Right forelimb (tissue), 1 donor: ENCODE measurements around the gene MED13L.

Experiments used
- DNase-seq: peaks from one replicate; pipeline ENCODE4 v3.0.0-alpha.2; 2018

Gene MED13L

DNA sequence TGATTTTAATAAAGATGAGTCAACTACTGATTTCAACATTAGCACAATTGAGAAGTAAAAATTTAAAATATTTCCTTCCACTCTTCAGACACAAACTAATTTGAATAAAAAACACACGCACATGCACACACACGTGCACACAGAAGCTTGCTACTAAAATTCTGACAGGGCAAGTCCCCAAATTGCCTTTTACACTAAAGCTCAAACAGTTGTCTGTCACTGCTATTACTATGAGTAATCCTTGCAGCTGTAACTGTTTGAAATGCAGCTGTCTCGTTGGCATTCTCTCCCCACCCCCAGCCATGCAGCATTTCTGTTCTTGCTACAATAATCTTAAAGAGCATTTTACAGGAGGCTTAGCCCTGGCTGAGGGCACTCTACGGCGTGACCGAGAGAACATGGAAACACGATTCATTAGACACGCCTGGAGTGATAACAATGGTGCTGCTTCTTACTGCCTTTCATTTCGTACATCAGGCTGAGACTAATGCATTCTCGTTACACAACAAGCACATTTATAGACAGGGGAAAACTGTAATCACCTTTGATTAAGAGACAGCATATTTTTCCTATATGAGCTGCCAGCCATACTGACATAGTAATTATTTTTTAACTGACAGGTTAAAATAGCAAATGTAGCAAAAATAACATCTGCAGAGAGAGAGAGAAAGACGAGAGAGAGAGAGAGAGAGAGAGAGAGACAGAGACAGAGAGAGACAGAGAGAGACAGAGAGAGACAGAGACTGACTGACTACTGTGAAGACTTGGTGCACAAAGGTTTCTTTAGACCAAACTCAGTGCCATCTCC lies 153.8 kb downstream of the MED13L start:
- DNase-seq = peak; percentile 78

DNA sequence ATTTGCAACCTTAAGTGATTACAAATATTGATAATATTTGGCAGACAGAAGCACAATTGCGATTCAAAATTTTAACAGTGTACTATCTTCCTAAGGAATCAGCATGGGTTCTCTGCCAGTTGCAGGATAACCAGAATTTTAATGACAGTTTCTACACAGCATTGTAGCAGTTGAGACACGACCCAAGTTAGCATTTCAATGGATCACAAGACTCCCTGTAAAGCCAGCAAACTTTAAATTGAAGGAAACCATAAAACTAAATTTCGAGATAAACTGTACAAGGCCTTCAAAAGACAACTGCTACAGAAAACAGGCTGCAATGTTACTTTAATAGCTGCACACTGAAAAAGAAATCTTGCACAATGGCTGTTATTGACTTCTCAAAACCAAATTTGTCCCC lies 154.9 kb downstream of the MED13L start:
- DNase-seq = no peak

- DNase-seq = no peak
Measured at GRCh38 chr12:116121453-116121871, 156.0 kb downstream of the MED13L start.

DNA sequence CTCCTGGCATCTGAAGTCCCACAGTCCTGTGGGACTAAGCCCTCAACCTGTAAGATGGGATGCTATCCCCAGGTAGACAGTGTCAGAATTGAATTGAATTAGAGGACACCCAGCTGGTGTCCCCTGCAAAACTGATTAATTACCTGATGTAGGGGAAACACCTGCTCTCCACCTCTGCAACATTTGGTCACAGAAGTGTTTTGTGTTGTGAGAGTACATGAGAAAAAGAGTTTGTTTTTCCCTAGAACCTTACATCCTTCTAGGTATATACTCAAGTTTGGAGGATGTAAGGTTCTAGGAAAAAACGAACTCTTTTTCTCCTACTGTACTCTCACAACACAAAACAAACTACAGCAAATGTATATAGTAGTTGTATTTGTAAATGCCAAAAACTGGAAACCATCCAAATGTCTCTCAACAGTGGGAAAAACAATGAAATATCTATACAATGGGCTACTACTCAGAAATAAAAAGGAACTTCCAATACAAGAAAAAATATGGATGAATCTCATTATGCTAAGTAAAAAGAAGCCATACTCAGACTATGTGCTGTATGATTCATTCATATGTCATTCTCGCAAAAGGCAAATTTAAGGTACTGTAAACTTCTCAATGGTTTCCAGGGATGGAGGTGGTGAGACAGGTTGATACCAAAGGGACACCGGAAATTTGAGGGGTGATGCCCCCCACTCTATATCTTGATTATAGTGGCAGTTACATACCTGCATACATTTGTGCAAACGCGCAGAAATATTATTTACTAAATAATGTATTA lies 160.7 kb downstream of the MED13L start:
- no peak for DNase-seq

- DNase-seq = no peak
Measured at GRCh38 chr12:116113398-116114130, 163.9 kb downstream of the MED13L start.

DNA sequence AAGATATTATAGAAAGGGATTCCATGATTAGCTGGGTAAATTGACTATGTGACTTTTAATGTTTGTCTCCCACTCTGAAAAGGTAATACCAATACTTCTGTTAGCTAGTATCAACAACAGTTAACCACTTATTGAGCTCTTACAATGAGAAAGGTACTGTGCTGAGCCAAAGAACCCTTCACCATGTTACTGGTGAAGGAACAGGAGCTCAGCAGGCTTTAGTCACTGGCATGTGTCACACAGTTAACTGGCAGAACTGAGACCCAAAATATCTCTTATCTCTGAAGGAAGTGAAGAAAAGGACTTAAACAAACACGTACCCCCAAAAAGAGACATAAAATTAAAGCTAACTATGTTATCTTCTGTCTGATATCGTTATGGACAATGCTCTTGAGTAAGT lies 170.6 kb downstream of the MED13L start:
- no peak for DNase-seq

- no peak for DNase-seq
Measured at GRCh38 chr12:116104167-116104767, 173.2 kb downstream of the MED13L start.

- DNase-seq = no peak
Measured at GRCh38 chr12:116101991-116102390, 175.5 kb downstream of the MED13L start.

DNA sequence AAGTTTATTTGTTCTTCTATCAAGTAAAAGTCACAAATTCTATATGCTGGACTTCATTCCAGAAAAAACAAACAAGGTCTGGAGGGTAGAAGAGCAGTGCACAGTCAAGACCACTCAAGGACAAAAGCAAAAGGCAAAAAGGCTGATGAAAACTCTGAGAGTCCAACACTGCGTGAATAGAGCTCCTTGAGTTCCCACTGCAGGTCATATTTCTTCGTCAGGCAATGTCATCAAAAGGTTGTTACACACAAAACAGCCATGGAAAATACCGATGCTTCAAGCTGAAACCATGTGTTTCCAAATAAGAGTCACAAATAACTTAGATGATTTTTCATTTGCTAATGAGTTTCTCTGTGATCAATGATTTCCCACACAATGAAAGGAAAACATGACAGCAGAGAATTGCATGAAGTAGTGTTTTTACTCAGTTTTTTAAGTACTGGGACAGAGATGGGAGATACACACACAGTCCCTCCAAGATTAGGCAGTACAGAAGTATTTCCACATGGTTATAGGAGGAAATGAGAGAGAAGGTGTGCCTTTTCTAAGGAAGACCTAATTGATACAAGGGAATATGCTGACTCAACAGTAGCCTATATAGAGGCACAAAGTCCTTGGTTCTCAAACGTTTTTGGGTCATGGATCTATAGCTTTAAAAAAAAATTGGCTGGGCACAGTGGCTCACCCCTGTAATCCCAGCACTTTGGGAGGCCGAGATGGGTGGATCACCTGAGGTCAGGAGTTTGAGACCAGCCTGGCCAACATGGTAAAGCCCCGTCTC lies 177.7 kb downstream of the MED13L start:
- no peak for DNase-seq

- DNase-seq = no peak
Measured at GRCh38 chr12:116096874-116097273, 180.6 kb downstream of the MED13L start.

- DNase-seq = no peak
Measured at GRCh38 chr12:116094475-116094874, 183.0 kb downstream of the MED13L start.

DNA sequence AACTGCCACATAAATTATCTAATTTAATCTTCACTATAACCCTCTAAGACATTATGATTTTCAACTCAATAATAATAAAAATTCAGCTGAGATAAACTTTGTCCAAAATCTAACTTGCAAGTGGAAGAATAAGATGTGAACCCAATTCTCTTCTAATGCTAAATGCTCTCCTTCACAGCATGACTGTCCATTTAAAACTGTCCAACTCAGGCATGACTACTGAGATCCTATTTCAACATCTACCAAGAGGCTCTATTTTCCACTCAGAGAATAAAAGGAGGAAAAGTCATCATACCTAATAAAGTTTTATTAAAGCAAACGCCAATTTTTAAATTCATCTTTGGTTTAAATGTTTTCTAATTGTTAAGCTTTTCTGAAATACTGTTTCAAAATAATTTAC lies 183.6 kb downstream of the MED13L start:
- DNase-seq = no peak

DNA sequence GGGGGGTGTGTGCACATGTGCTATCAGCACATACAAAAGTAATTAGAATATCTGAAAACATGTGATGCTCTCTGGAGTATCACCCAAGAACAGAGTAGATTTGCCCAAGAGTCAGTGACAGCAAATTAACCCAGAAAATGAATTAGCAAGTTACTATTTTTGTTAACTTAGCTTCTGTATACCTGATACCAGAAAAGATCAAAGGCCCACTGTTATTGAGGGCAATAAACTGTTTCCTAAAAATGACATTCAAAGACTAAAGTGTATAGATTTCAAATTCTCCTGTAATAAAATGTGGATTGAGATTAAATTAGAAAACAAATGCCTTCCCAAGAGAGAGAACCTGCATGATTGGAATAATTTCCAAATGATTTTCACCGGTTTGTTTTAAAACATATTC lies 184.7 kb downstream of the MED13L start:
- DNase-seq = no peak

DNA sequence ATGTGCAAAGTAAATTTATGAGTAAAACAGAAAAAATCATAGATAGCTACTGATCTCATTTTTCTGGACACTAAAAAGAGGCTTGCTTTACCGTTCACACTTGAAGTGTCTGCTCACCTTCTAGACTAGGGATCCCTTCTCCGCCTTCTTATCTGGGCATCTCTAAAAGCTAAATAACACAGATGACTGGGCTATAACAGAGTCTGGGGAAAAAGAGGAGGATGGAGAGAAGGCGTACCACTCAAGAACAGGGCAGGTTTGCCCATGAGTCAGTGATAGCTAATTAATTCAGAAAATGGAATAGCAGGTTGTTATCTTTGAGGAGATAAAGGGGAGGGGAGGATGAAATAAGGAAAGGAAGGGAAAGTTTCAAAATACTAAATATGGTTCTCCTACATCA lies 185.3 kb downstream of the MED13L start:
- no peak for DNase-seq

- DNase-seq = no peak
Measured at GRCh38 chr12:116091579-116091978, 185.9 kb downstream of the MED13L start.

DNA sequence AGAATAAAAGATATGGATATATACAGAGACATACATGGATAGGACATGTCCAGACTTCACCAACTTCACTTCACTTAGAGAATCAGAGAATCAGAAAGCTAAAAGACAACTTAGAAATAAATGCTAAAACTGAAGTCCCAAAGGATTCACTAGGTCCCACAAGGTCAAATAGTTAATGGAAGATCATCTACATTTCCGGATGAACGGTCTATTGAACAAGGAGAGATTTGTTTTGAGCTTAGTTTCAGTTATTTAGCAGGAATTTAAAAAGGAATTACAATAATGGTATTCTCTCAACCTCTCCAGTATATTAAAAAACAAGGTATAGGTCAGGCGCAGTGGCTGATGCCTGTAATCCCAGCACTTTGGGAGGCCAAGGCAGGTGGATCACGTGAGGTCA lies 187.0 kb downstream of the MED13L start:
- DNase-seq = no peak

- DNase-seq = no peak
Measured at GRCh38 chr12:116089080-116089479, 188.4 kb downstream of the MED13L start.

GRCh38 chr12:116087962-116088361 lies 189.5 kb downstream of the MED13L start:
- DNase-seq = no peak

- no peak for DNase-seq
Measured at GRCh38 chr12:116087399-116087798, 190.1 kb downstream of the MED13L start.

DNA sequence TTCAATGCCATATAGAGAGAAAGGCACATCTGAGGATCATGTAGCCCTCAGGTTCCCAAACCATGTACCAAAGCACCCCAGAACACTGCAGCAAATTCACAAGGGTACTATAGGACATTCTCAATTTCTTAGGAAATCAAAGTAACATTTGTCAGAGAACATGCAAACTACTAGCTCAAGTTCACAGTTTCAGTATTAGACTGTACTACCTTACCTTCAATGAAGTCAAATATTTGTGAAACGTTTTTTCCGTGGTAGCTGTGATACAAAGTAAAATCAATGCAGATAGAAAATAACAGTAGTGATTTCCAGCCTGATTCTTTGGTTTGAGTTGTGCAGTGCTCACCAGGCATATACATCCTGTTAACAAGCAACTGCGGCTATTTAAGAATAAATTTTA lies 197.1 kb downstream of the MED13L start:
- no peak for DNase-seq

- DNase-seq = no peak
Measured at GRCh38 chr12:116078396-116078795, 199.1 kb downstream of the MED13L start.

GRCh38 chr12:116077431-116077830 lies 200.1 kb downstream of the MED13L start:
- no peak for DNase-seq
